GM12875 (cell line): ENCODE measurements around the gene LRIT2.

Source experiments
- H3K4me3 ChIP-seq: one replicate; pipeline ENCODE4 v1.5.1; 2011; ENCODE audit warnings: low read depth, low read length, control low read depth
- CTCF ChIP-seq: IDR thresholded peaks from 2 replicates; pipeline ENCODE4 v1.5.1; 2011; ENCODE audit warnings: low read depth, mild to moderate bottlenecking, control low read depth, inconsistent platforms, low read length, moderate library complexity, borderline replicate concordance; ENCODE audit not compliant: insufficient read depth

LRIT2 gene

GRCh38 chr10:84216834-84217233, 8.5 kb downstream of the LRIT2 start:
- no peak for TF ChIP-seq CTCF
- H3K4me3 ChIP-seq = no peak overlapping the region

GRCh38 chr10:84214612-84215235, 10.6 kb downstream of the LRIT2 start:
- no peak overlapping the region for H3K4me3 ChIP-seq
- TF ChIP-seq CTCF = peak; percentile 79

- no peak overlapping the region for H3K4me3 ChIP-seq
These were observed 11.2 kb downstream of the LRIT2 start for GRCh38 chr10:84214046-84214572.

GRCh38 chr10:84213076-84213475, 12.3 kb downstream of the LRIT2 start:
- no peak for TF ChIP-seq CTCF
- H3K4me3 ChIP-seq = no peak overlapping the region

More at GRCh38 chr10:84214046-84214572, 11.2 kb downstream of the LRIT2 start:
- TF ChIP-seq CTCF = no peak

GRCh38 chr10:84212014-84212413, 13.3 kb downstream of the LRIT2 start:
- TF ChIP-seq CTCF = no peak

GRCh38 chr10:84211566-84211965, 13.8 kb downstream of the LRIT2 start:
- no peak overlapping the region for H3K4me3 ChIP-seq
- no peak for TF ChIP-seq CTCF

More at GRCh38 chr10:84212014-84212413, 13.3 kb downstream of the LRIT2 start:
- no peak overlapping the region for H3K4me3 ChIP-seq

- TF ChIP-seq CTCF = no peak
These were observed 17.3 kb downstream of the LRIT2 start for GRCh38 chr10:84208023-84208422.

More at GRCh38 chr10:84208023-84208422, 17.3 kb downstream of the LRIT2 start:
- H3K4me3 ChIP-seq = no peak overlapping the region
